ENCODE results near the gene NTM.

GRCh38 chr11:132296946-132297610, 926.7 kb downstream of the NTM start:
- TF ChIP-seq CTCF (optimal IDR thresholded peaks at IDR 0.05 in 1 of 3, IDR thresholded peaks at IDR 0.05 in 1 of 3, conservative IDR thresholded peaks at IDR 0.05 in 1 of 3; ENCODE audit: extremely low read depth in 1 of 3, insufficient read depth in 2 of 3, low read length in 3 of 3), result no peak
- TF ChIP-seq EZH2 (IDR thresholded peaks at IDR 0.05; ENCODE audit: low read length), result no peak
